Parathyroid adenoma (tissue), 2 donors: ENCODE results near the gene DCTD.

Experiments used
- H2AFZ ChIP-seq: fragments of 300-600 bp; sonication (generic); one replicate; pipeline ENCODE4 v1.7.0; 2017; ENCODE audit warnings: antibody characterized with exemption, mild to moderate bottlenecking
- H3K27ac ChIP-seq: fragments of 300-600 bp; sonication (generic); one replicate; pipeline ENCODE4 v1.7.0; 2017
- H3K27me3 ChIP-seq: fragments of 300-600 bp; sonication (generic); one replicate; pipeline ENCODE4 v1.7.0; 2017; ENCODE audit warnings: low read length; ENCODE audit not compliant: control insufficient read depth, insufficient read depth
- H3K36me3 ChIP-seq: fragments of 300-600 bp; sonication (generic); one replicate; pipeline ENCODE4 v1.7.0; 2017; ENCODE audit warnings: low read length; ENCODE audit not compliant: control insufficient read depth, insufficient read depth
- H3K4me1 ChIP-seq: fragments of 300-600 bp; sonication (generic); one replicate; pipeline ENCODE4 v1.7.0; 2017; ENCODE audit warnings: control low read depth
- H3K4me2 ChIP-seq: fragments of 300-600 bp; sonication (generic); one replicate; pipeline ENCODE4 v1.7.0; 2017; ENCODE audit warnings: low read length
- H3K4me3 ChIP-seq: fragments of 300-600 bp; sonication (generic); one replicate; pipeline ENCODE4 v1.7.0; 2017; ENCODE audit warnings: low read depth, low read length
- H3K79me2 ChIP-seq: fragments of 300-600 bp; sonication (generic); one replicate; pipeline ENCODE4 v1.7.0; 2017; ENCODE audit warnings: control low read depth
- H3K9ac ChIP-seq: fragments of 300-600 bp; sonication (generic); one replicate; pipeline ENCODE4 v1.7.0; 2017; ENCODE audit warnings: mild to moderate bottlenecking
- H3K9me3 ChIP-seq: fragments of 300-600 bp; sonication (generic); one replicate; pipeline ENCODE4 v1.7.0; 2017; ENCODE audit warnings: low read length; ENCODE audit not compliant: control insufficient read depth
- CTCF ChIP-seq: fragments of 300-600 bp; sonication (generic); IDR thresholded peaks from one replicate; pipeline ENCODE4 v1.7.0; 2017; ENCODE audit warnings: antibody characterized with exemption, mild to moderate bottlenecking
- donor health status: primary hyperparathyroidism.

The DCTD gene

GRCh38 chr4:182854466-182854865, 62.7 kb downstream of the DCTD start:
- no peak overlapping the region for H3K4me2 ChIP-seq
- H3K27ac ChIP-seq = no peak overlapping the region
- H3K36me3 ChIP-seq = no peaks in the 10 kb centered on the region
- no peak overlapping the region for H3K4me3 ChIP-seq
- no peak for TF ChIP-seq CTCF
- no peaks in the 10 kb centered on the region for H3K4me1 ChIP-seq
- H3K79me2 ChIP-seq = no peaks in the 10 kb centered on the region
- no peak overlapping the region for H3K9ac ChIP-seq
- H2AFZ ChIP-seq = no peak overlapping the region
- no peaks in the 10 kb centered on the region for H3K27me3 ChIP-seq
- no peaks in the 10 kb centered on the region for H3K9me3 ChIP-seq

- Histone ChIP-seq H3K9ac (no peak overlapping the region), H3K79me2 (no peaks in the 10 kb centered on the region), H3K4me3 (no peak overlapping the region), H3K4me2 (no peak overlapping the region), H2AFZ (no peak overlapping the region), H3K4me1 (no peaks in the 10 kb centered on the region), H3K9me3 (no peaks in the 10 kb centered on the region), H3K27me3 (no peaks in the 10 kb centered on the region), H3K27ac (no peak overlapping the region), H3K36me3 (no peaks in the 10 kb centered on the region)
- no peak for TF ChIP-seq CTCF
Measured at GRCh38 chr4:182853731-182854330, 63.4 kb downstream of the DCTD start.

GRCh38 chr4:182848685-182849084, 68.5 kb downstream of the DCTD start:
- no peaks in the 10 kb centered on the region for H3K4me1 ChIP-seq
- TF ChIP-seq CTCF = no peak
- H3K27me3 ChIP-seq = no peaks in the 10 kb centered on the region
- H3K9me3 ChIP-seq = no peaks in the 10 kb centered on the region
- no peak overlapping the region for H2AFZ ChIP-seq
- no peak overlapping the region for H3K4me3 ChIP-seq
- no peak overlapping the region for H3K27ac ChIP-seq
- H3K9ac ChIP-seq = no peak overlapping the region
- H3K4me2 ChIP-seq = no peak overlapping the region
- no peaks in the 10 kb centered on the region for H3K36me3 ChIP-seq
- H3K79me2 ChIP-seq = no peaks in the 10 kb centered on the region

- no peak overlapping the region for H3K4me2 ChIP-seq
- H3K27me3 ChIP-seq = no peaks in the 10 kb centered on the region
- H3K9me3 ChIP-seq = no peaks in the 10 kb centered on the region
- no peak overlapping the region for H3K27ac ChIP-seq
- H2AFZ ChIP-seq = no peak overlapping the region
- TF ChIP-seq CTCF = no peak
- H3K4me1 ChIP-seq = no peaks in the 10 kb centered on the region
- H3K79me2 ChIP-seq = no peaks in the 10 kb centered on the region
- no peak overlapping the region for H3K4me3 ChIP-seq
- no peaks in the 10 kb centered on the region for H3K36me3 ChIP-seq
- H3K9ac ChIP-seq = no peak overlapping the region
Measured at GRCh38 chr4:182847576-182848450, 69.4 kb downstream of the DCTD start.
